Activated CD4-positive, CD25-positive, alpha-beta regulatory T cell treated with anti-CD3 and anti-CD28 coated beads, Interleukin-2, amount 50 U/mL, for 72 hours (primary cell): ENCODE results near the gene CNR1.
A peak's percentile ranks its signal among the peaks of the same experiment; 100 is the strongest.
"Not testable (repeated sequence)": the region's sequence is repeated elsewhere in the genome, so short reads cannot be mapped to it uniquely, and the experiment has no call there.

ENCODE experiments used
- DNase-seq: peaks from one replicate; pipeline ENCODE4 v3.0.0; 2021

The CNR1 gene

DNA sequence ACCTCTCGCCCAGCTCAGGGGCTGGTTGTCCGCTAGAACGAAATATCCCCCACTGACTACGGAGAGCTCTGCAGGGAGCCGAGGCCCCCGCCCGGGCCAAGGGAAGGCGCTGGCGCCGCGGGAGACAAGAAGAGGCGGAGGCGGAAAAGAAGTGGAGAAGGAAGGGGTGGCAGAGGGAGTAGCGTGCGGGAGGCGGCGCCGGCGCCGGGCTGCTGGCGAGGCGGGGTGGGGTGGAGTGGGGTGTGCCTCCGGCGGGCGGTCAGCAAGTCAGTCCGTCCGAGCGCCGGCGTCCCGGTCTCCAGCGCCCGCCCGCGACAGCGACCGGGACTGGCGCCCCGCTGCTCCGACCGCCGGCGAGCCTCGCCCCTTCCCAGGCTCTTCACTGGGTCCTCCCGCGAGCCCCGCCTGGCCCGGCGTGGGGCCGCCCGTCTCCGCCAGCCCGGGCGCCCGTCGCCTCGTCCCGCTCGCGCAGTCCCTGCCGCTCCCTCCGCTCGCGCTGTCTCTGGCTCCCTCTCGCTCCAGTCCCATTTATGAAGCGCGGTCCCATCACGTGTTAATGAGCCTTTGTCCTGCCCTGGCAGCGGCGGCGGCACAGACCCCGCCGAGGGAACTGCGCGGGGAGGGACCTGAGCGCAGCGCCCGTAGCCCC lies at the start of gene CNR1:
Gene CNR1 (minus strand): TSS at position 504 of the 649 bp plus-strand sequence. CDS start 21,073 bp downstream, outside the sequence.
- DNase-seq, result peak; percentile 30

DNA sequence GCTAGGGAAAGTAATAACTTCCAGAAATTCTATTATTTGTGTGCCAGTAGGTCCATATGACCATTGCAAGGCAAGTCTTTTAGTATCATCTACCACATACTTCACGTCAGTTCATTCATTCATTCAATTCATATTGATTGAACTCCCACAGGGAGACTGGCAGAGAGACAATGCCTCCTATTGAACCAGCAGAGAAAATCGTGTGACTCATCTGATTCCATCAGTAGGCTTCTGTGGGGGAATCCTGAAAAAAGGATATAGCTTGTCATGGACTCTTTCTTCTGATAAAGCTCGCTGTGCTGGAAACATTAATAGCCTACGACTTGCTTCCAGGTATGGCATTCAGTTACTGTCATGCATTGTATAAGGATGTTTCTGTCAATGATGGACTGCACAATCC lies 45.3 kb upstream of the CNR1 start:
- no peak for DNase-seq

DNA sequence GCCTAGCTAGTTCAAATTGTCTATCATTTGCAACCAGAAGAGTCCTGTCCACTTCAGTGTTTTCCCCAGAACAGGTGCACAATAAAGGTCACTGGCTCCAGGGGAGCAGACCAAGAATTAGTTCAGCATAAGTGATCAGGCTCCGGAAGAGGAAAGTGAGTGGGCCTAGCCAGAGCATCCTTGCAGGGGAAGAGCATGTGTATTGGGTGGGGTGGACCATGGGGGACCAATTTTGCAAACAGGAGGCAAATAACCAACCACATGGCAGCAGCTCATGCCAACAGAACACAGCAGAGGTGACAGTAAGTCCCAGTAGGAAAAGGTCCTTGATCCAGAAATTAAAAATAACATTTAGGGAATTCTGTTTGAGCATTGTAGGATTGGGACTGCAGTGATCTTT lies 43.2 kb upstream of the CNR1 start:
- no peak for DNase-seq

DNA sequence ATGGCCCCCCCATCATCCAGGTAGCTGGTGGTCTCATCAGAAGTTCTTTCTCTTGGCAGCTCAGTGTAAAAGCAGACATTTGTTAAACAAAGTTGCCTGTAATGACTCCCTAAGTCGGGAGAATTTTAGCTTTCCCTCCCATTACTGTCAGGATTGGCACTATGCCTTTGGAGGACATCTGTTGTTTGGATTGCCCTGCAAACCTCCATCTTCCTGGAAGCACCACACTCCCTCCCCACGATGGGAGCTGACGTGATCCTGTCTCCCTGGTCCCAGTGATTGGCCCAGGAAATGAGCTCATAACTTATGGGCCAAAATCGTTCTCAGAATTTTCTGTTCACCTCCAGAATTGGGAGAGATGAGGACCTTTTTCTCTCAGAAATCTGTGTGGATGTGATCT lies 42.6 kb upstream of the CNR1 start:
- no peak for DNase-seq

DNA sequence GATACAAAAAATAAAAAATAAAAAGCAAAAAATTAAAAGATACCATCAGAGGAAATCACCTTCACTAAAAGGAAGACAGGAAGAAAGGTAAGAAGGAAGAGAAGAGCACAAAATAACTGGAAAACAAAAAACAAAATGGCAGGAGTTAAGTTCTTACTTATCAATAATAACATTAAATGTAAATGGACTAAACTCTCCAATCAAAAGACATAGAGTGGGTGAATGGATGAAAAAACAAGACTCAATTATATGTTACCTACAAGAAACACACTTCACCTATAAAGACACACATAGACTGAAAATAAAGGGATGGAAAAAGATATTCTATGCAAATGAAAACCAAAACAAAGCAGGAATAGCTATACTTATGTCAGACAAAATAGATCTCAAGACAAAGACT lies 35.6 kb upstream of the CNR1 start:
- not testable (repeated sequence) for DNase-seq

DNA sequence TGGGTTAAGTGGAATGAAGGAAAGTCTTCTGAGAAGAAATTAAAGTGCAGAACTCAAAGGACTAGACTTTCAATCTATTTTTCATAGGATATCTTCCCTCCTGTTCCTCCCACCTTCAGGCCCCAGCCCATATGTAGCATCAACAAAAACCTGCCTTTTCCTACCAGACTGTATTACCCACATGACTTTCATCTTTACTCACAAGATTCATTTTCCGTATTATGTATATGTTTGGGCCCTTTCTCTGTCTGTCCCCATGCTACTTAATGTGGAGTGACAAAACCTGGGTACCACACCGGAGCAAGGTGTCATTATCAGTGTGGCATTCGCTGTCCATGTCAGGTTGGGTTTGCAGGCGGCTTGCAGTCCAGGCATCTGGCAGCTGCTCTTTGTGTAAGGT lies 18.8 kb upstream of the CNR1 start:
- DNase-seq, result no peak

DNA sequence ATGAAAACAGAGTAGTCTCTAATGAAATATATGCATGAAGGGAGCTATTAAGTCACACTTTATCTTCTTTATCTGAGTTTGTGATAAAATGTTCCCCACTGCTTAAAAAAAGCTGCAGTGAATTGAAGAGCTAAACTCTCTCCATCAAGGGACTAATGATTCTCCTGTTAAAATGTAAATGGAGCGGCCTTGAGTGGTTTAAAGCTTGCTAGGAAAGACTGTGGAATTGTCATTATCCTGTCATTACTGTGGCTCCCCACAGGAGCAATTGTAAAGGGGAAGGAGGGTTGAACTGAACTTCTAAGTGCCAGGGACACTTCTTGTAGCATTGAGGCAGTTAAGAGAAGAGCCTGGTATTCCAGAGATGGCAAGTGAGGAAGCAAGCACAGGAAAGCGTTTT lies 17.3 kb upstream of the CNR1 start:
- no peak for DNase-seq

DNA sequence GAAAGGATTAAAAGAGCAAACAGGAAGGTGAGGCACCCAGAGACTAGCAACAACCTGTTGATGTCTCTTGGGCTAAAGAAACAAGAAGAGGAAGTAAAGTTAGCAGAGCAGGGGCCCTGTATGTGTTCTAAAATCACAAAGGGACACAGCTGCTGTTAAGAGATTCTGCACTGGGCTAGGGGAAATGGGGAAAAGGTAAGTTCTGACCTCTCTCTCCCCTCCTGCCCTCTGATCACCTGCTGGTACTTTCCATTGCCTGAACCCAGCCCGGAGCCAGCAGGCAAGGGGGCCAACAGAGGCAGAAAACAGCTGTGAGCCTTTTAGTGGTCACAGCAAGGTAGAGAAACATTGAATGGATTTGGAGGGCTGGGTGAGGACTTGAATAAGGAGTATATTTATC lies 13.5 kb upstream of the CNR1 start:
- no peak for DNase-seq

DNA sequence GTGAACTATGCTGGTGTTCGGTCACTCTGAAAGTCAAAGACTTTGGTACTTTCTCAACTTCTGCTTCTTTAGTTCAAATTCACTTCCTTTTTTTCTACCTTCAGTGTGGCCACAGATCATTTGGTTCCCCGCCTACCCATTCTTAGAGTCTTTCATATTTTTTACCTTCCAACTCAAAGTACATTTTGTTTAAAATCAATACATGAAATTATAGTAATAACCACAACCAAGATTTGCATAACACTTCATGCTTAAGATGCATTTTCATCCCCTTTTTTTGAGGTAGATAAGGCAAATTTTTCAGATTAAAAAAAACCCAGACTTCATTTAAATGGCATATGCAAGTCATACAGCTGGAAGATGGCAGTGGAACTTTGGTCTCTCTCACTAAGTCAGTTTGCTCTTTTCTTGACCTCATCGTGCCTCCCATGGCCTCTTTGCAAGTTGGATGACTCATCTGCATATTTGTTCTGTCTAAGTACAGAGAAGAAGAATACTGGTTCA lies 11.9 kb upstream of the CNR1 start:
- DNase-seq, result no peak

DNA sequence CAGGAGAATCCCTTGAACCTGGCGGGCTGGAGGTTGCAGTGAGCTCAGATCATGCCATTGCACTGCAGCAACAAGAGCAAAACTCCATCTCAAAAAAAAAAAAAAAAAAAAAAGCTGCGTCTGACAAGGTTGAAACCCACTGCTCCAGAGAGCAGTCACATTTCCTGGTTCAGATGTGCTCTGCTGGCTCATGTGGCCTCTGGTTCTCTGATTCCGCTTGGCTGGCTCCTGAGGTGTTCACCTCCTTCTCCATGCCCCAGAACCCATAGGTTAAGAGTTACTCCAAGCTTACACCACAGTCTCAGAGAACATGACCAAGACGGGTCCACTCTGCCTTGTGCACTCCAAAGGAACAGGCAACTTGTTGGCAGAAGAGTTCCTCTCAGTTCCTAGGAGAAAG lies 8.8 kb upstream of the CNR1 start:
- DNase-seq, result no peak

DNA sequence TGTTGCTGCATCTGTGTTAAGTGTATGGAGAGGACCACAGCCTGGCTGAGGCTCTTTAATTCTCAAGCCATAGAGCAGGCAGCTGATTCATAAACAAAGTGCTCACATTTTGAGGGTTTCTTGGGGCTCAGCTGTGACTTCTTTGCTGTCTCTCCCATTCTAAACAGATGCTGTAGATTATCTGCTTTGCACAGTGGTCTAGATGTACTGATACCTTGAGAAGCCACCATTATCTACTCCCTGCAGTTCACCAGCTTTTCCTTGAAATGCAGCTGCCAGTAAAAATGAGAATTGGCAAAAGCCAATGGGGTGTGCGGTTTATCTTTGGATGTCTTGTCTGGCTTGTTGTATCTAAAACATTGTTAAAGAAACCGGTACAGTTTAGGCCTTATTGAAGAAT lies 5.2 kb upstream of the CNR1 start:
- DNase-seq, result no peak

DNA sequence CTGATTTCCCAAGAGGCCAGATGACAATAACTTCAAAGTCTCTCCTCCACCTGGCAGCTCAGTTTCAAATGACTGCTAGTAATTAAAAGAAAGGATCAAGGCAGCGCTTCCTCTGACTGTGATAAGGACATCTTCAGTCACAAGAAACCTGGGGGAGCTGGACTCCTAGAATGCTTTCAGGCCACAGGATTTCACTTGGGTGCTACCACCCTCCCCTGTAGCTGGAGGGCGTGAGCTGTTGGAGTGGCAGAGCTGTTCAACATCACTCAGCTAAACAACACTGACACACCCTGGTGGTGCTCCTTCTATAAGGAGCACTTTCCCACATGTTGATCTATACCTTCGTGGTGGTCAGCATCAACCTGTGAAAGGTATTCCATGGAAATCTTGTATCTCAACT lies 2.2 kb upstream of the CNR1 start:
- no peak for DNase-seq

DNA sequence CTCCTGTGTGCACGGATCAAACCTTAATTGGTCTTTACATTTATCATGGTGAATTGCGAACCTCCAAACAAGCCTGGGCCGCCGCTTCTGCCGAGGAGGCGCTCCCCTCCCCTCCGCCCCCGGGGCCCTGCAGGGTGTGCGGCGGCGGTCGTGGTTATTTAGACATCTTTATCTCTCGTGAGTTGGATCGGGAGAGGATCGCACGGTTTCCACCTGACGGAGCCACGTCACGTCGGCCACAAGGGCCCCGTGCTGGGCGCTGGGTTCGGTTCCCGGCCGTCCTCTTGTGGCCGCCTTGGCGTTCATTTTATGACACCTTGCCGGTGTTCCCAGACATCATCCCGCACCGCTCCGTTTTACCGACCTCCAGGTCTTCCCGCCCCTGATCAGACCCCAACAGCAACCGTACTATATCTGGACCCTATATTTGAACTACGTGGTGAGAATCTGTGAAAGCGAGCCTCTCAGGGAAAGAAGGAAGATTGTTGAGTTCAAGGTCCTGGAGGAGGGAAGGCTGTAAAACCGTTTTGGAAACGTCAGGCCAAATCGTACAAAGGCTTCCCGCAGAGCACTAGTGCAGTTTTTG lies 1.3 kb upstream of the CNR1 start:
- no peak for DNase-seq

DNA sequence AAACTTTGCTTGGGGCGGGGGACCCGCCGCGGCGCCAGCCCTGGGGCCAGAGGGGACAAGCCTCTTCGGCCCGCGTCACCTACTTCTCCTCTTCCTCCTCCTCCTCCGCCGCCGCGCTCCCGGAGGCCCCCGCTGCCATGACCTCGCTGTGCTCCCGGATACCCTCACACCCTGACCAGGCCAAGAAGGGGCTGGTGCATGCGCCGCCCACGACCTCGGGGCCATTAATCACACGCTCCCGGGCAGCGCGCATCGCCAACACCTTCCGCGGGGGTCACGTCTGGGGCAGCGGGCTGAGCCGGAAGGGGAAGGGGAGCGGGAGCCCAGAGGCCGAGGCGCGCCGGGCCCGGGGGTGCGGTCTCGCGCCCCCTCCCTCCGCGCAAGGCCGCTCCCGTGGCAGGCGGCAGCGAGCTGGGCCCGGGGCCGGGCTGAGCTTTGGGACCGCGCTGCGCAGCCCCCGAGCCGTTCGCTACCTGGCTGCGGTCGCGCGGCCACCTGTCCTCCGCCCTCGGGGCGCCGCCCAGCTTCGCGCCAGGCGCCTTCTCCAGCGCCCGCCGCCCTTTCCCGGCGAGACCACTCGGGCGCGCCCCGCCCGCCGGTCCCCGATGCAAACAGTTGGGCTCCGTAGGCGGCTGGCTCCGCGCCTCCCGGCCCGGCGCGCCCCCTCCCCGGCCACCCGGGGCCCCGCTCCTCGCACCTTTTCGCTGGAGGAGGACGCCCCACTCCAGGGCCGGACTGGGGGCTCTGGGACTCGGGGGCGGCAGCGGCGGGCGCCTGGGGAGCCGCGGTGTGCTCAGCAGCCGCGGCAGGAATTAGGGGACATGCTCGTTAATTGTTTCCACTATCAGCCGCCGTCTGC lies 575 bp upstream of the CNR1 start:
- DNase-seq, result peak; percentile 31

DNA sequence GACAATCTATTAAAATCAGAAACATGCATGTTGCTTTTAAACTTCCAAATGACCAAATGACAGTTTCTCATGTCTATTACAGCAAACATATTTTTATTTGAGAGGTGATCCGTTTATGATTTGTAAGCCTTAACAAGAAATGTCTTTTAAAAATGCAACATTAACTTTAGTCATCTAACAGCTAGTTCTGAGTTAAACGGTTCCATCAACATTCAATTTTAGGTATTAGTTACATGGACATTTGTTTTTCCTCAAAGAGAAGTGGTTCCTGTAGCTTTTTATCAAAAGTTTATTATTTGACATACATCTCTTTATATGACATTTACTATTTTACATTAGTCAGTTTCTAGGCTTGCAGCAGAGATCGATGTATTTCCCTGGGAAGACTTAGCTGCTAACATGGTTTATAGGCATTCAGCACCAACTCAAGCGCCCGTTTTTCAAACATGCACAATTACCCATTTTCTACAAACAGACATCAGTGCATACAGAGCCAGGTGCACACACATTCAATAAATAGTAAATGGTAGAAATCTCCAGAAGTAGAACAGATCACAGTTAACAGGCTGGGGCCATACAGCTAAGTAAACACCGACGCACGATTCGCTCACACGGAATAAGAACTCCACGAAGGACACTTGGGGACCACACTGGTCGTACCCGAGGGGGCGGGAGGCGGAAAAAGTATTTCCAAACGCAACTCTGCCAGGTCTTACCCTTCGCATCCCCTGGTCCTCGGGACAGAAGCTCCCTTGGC lies 882 bp downstream of the CNR1 start:
- DNase-seq, result no peak

DNA sequence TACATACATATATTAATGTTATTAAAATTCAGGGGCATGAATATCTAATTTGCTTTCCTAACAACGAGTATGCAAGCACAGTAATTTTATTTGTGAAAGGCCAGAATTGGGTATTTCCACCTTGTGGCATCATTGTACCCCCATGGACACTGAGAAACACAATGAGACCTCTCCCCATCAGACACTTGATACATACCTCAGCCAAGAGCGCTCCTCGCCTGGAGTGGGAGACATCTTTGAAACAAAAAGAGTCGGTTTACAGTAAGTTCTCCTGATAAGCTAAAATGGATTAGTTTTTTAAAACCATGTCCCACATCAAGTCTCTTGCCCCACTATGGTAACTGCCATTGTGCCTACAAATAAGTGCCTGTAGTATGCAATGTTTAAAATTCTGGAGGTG lies 2.1 kb downstream of the CNR1 start:
- DNase-seq, result no peak

DNA sequence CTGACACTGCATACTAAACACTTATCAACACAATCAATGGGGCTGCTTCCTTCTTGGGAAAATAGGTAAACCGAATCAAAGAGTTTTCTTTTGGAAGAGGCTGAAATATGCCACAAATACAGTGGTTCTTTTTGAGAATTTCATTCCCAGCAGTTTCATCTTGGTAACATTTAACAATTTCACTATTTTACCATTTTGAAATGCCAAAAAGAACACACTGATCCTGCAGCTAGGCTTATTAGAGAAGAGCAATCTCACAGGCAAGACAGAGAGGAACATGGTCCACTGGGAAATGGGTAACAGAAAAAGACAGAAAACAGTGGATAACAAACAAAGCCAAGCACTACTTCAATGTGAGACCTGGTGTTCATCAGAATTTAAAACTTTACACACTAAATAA lies 2.5 kb downstream of the CNR1 start:
- no peak for DNase-seq

DNA sequence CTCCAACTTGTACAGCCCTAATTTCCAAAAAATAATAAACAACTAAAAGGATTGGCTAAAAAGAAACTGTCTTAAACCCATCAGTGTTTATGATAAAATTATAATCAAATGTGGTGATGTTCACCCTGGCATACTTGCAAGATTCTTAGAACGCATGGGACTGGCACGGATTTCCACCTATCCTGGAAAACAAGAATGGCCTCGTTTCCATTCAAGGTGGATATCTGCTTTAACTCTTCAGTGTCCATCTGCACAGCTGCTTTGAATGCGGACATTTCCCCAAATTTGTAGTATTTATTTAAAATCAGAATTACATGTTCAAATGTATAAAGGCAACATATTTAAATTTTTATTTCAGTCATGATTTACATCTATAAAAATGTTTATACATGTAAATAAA lies 4.2 kb downstream of the CNR1 start:
- no peak for DNase-seq

DNA sequence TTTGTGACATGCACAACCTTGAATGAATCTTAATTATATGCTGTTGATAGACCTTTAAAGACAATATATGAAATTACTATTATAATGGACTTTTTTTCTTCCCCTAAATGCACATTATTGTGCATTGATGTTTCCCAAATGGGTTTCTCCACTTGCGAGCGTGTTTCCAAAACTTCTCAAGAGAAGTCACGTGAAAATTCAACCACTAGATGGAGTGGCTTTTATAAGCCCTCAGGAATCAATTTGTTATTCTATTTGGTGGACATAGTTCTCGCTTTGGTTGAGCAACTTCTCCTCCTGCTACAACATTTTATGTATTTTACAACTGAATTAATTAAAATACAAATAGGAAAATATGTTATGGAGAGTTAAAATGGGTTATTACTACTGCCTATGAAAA lies 9.0 kb downstream of the CNR1 start:
- DNase-seq, result no peak

DNA sequence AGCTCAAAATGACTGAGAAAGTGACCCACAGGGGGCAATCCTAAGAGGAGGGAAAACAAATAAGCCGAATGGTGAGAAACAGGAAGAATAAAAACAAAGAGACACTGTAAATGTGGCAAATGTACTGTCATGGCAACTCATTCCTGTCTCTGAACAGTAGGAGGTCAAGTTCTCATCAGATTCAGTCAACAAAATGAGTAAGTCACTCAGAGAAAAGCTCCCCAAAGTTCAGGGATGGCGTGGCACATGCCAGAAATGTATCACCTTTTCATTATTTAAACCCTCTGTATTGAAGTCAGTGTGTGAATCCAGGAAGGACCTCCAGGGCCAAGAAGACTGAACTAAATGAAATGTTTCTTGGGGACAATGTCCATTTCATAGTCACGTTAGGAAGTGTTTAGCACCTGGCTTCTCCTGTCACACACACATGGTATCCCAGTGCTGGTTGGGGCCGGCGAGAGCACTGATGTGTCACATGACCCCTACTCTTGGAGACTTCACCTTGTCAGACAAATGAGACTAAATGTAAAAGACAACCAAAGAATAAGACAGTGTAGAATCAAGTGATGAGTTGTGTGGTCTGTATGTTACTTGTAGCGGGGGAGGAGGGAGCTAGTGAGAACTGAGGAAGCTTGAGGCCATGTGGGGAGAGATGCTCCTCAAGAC lies 20.7 kb downstream of the CNR1 start:
- DNase-seq, result no peak

DNA sequence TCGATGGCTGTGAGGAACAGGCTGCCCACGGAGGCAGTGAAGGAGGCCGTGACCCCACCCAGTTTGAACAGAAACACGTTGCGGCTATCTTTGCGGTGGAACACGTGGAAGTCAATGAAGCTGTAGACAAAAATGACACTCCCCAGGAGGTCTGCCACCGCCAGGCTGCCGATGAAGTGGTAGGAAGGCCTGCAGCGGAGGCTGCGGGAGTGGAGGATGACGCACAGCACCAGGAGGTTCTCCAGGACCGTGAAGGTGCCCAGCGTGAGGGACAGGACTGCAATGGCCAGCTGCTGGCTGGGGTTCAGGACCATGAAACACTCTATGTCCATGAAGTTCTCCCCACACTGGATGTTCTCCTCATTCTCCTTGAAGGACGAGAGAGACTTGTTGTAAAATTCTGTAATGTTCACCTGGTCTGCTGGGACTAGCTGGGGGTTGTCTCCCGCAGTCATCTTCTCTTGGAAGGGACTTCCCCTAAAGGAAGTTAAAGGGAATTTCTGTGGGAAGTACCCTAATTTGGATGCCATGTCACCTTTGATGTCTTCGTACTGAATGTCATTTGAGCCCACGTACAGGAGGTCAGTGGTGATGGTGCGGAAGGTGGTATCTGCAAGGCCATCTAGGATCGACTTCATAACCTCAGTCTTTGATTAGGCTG lies 21.4 kb downstream of the CNR1 start:
- no peak for DNase-seq
